ENCODE measurements around the gene VPS11. TPM values are rescaled to one million over a fixed set of nuclear protein-coding genes. Genes with fewer than 3 reads are reported as not detected.

Gene VPS11
- 17.4 and 26.8 TPM in 2 replicates for total RNA-seq

GRCh38 chr11:119067371-119068222 is at the start of gene VPS11:
Gene VPS11, plus strand, starts transcription at chr11:119067818. Its CDS starts 6 bp downstream, at chr11:119067824.

GRCh38 chr11:119018074-119018938 is 49.3 kb upstream of the VPS11 start, which contains the start of the genes RPS25 and TRAPPC4:
Gene RPS25, minus strand, starts transcription at chr11:119018343. Its CDS starts 59 bp downstream, at chr11:119018284.
Gene TRAPPC4, plus strand, starts transcription at chr11:119018766. Its CDS starts 30 bp downstream, at chr11:119018796.

GRCh38 chr11:119030329-119031047 is 37.1 kb upstream of the VPS11 start, which contains the start of gene SLC37A4:
Gene SLC37A4, minus strand, starts transcription at chr11:119030877.

GRCh38 chr11:119057000-119057769 is 10.4 kb upstream of the VPS11 start, which contains the start of gene HYOU1:
Gene HYOU1, minus strand, starts transcription at chr11:119057205. Its CDS starts 1,045 bp downstream, at chr11:119056160.

GRCh38 chr11:119084663-119085436 is 17.2 kb downstream of the VPS11 start, which contains the start of gene HMBS:
Gene HMBS, plus strand, starts transcription at chr11:119084881. Its CDS starts 153 bp downstream, at chr11:119085034.

GRCh38 chr11:119101759-119102423 is 34.3 kb downstream of the VPS11 start, which contains the start of gene DPAGT1:
Gene DPAGT1, minus strand, starts transcription at chr11:119101853. Its CDS starts 198 bp downstream, at chr11:119101655.

GRCh38 chr11:119106564-119107537 is 39.2 kb downstream of the VPS11 start, which contains the start of gene C2CD2L:
Gene C2CD2L, plus strand, starts transcription at chr11:119107344. Its CDS starts 398 bp downstream, at chr11:119107742.

GRCh38 chr11:119121008-119121810 is 53.6 kb downstream of the VPS11 start, which contains the start of gene HINFP:
Gene HINFP, plus strand, starts transcription at chr11:119121580. Its CDS starts 5,365 bp downstream, at chr11:119126945.

Other genes with a start within 250 kb of the VPS11 start
- gene CXCR5, start 183.9 kb upstream of the VPS11 start, total RNA-seq = not detected in 2 replicates
- 13.0 and 19.2 TPM in 2 replicates for gene BCL9L, start 141.9 kb upstream of the VPS11 start, total RNA-seq
- gene UPK2, start 111.5 kb upstream of the VPS11 start, total RNA-seq = not detected in 2 replicates
- gene FOXR1, start 96.1 kb upstream of the VPS11 start, total RNA-seq = not detected in 2 replicates
- 15.7 and 16.1 TPM in 2 replicates for gene CENATAC, start 69.7 kb upstream of the VPS11 start, total RNA-seq
- 1,474 and 2,284 TPM in 2 replicates for gene RPS25, start 49.5 kb upstream of the VPS11 start, total RNA-seq
- gene TRAPPC4, start 49.1 kb upstream of the VPS11 start, total RNA-seq = 93.9 and 127 TPM in 2 replicates
- gene SLC37A4, start 36.9 kb upstream of the VPS11 start, total RNA-seq = 10.9 and 11.0 TPM in 2 replicates
- 183 and 240 TPM in 2 replicates for gene HYOU1, start 10.6 kb upstream of the VPS11 start, total RNA-seq
- 5.9 and 25.1 TPM in 2 replicates for gene HMBS, start 17.1 kb downstream of the VPS11 start, total RNA-seq
- gene DPAGT1, start 34.0 kb downstream of the VPS11 start, total RNA-seq = 16.5 and 20.3 TPM in 2 replicates
- gene C2CD2L, start 39.5 kb downstream of the VPS11 start, total RNA-seq = 5.2 and 5.9 TPM in 2 replicates
- gene HINFP, start 53.8 kb downstream of the VPS11 start, total RNA-seq = 10.2 and 15.8 TPM in 2 replicates
- 0.19 and 0.28 TPM in 2 replicates for gene ABCG4, start 81.2 kb downstream of the VPS11 start, total RNA-seq
- gene NLRX1, start 100.9 kb downstream of the VPS11 start, total RNA-seq = 8.4 and 25.4 TPM in 2 replicates
- 0.19 TPM in 1 of 2 replicates, not detected in the other for gene NHERF4, start 117.7 kb downstream of the VPS11 start, total RNA-seq
- 5.6 and 7.1 TPM in 2 replicates for gene CBL, start 138.5 kb downstream of the VPS11 start, total RNA-seq
- 54.6 and 130 TPM in 2 replicates for gene MCAM, start 249.3 kb downstream of the VPS11 start, total RNA-seq

Data from regular cardiac myocyte (primary cell).